NCI-H1930 (cell line): Measurements from ENCODE around the gene SHE.

Experiments used
- DNase-seq, 2 experiments: peaks; one replicate each; lab custom pipeline; 2025; lab: John Stamatoyannopoulos, UW

SHE gene

DNA sequence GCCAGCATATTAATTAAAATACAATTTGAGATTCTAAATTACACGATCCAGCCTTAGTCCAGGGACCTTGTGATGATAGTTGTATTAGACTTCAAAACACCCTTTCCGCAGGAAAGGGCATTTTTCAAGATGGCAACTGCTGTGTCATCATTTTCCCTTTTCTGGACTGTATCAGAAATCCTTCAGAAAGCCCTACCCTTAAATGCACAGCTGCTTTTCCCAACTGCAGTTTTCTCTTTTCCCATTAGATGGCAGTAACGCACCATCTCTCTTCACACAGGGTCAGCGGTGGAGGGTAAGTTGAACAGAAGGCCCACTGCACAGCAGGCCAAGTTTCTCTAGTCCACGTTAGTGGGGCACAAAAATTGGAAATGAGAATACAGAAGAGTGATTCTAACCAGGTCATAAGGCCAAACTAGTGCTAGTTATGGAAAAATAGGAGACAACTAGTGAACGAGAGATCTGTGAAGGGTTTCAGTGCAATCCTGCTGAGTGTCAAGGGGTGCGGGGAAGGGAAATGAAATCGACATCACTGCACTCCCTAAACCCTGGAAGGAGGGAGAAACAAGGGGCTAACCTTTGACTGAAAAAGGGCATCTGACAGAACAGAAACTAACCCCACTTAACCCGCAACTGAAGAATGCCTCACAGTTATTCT lies 22.3 kb downstream of the SHE start:
- peak; percentile 60 to 67 for DNase-seq

DNA sequence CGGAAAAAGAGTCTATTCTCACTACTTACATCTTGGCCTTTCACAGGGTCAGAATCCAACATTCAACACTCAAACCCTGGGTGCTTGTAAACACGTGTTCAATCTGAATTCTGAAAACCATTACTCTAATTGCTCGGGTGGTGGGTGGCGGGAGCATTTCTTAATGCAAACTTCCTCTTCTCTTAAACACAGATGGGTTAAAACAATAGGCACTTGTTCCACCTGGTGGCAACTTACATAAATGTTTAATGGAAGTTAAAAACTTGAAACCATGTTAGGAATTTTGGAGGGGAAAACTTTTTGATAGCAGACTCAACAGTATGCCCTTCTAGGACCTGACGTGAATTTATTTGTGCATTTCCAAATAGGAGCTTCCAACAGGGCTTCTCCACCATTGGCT lies 23.6 kb downstream of the SHE start:
- no peak for DNase-seq

- no peak for DNase-seq
These were observed 24.2 kb downstream of the SHE start for GRCh38 chr1:154478013-154478412.

DNA sequence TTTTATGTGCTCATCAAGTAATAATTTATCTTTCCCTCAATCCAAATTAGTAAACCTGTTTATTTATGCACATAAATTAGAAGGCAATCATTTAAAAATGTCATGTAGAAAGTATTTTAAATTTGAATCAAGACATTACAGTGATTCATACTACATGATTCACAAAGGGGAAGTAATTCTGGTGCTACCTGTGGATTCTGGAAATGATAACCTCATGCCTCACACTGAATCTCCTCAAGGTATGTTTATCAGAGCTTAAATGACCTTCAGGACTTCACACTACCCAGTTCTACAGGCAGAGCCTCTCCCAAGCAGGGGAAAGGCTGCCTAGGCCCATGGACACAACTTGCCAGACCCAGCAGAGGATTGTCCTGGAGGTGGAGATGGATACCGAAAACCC lies 25.4 kb downstream of the SHE start:
- DNase-seq, result no peak

DNA sequence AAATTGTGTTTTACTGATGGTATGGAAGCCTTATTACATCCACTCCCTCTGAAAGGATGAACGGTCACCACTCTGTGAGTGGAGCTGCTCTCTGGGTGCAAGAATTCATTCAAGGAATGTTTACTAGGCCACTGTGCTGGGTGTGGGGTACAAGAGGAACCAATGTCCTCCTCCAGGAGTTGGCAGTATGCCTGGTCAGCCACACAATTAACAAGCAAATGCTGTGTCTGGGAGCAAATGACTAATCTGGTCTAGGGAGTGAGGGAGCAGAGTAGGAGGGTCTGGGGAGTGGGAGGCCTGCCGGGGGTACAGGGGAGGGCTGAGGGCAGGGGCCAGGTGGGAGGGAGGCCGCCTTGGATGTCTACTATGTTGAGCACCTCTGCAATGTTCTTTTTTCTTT lies 27.4 kb downstream of the SHE start:
- DNase-seq, result no peak

GRCh38 chr1:154471304-154471703 lies 30.9 kb downstream of the SHE start:
- DNase-seq, result no peak

DNA sequence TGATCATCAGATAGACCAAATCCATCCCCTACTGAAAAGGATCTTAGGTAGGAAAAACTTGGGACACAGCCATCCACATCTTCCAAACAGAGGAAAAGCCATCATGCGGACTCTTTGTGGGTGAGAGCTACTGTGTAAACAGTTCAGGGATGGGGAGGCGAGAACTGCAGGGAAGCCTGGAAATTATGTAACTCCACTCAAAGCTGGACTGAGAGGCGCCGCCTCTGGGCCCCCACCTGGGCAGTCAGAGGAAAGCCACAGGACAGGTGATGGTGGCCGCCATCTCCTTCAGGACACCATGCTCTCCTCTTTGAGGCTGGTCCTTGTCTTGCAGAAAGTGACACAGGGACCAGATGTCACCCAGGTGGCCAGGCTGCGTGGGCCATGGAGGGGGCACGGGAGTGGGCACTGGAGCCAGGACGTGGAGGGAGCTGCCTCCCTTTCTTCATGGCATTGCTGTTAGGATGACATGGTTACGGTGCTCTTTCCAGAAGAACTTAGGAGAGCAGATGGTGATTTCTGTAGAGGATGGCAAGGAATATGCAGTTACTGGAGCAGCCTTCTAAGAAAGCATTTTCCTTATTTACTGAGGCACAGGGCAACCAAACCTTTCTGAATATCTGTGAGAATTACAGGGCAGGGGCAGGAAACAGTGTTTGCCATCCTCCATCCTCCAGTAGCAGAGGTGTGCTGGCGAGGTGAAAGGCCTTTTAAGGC lies 32.2 kb downstream of the SHE start:
- DNase-seq, result no peak

GRCh38 chr1:154468535-154469250 lies 33.5 kb downstream of the SHE start:
- no peak for DNase-seq

- no peak for DNase-seq
These were observed 34.6 kb downstream of the SHE start for GRCh38 chr1:154467434-154468102.

DNA sequence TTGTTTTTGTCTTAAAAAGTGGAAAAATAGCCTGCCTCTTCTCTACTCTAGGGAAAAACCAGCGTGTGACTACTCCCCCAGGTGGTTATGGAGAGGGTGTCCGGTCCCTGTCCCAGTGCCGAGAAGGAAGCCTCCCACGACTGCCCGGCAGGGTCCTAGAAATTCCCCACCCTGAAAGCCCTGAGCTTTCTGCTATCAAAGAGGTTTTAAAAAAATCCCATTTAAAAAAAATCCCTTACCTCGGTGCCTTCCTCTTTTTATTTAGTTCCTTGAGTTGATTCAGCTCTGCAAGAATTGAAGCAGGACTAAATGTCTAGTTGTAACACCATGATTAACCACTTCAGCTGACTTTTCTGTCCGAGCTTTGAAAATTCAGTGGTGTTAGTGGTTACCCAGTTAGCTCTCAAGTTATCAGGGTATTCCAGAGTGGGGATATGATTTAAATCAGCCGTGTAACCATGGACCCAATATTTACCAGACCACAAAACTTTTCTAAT lies 35.2 kb downstream of the SHE start:
- DNase-seq, result no peak

DNA sequence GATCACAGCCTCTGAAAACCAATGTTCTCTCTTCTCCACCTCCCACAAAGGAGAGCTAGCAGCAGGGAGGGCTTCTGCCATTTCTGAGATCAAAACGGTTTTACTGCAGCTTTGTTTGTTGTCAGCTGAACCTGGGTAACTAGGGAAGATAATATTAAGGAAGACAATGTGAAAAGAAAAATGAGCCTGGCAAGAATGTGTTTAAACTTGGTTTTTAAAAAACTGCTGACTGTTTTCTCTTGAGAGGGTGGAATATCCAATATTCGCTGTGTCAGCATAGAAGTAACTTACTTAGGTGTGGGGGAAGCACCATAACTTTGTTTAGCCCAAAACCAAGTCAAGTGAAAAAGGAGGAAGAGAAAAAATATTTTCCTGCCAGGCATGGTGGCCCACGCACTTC lies 36.0 kb downstream of the SHE start:
- no peak for DNase-seq

DNA sequence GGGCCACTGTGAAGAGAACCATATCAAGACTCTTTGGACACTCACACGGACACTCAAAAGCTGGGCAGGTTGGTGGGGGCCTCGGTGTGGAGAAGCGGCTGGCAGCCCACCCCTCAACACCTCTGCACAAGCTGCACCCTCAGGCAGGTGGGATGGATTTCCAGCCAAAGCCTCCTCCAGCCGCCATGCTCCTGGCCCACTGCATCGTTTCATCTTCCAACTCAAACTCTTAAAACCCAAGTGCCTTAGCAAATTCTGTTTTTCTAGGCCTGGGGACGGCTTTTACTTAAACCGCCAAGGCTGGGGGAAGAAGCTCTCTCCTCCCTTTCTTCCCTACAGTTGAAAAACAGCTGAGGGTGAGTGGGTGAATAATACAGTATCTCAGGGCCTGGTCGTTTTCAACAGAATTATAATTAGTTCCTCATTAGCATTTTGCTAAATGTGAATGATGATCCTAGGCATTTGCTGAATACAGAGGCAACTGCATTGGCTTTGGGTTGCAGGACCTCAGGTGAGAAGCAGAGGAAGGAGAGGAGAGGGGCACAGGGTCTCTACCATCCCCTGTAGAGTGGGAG lies 36.5 kb downstream of the SHE start:
- DNase-seq, result no peak

- no peak for DNase-seq
These were observed 38.7 kb downstream of the SHE start for GRCh38 chr1:154463512-154463990.

DNA sequence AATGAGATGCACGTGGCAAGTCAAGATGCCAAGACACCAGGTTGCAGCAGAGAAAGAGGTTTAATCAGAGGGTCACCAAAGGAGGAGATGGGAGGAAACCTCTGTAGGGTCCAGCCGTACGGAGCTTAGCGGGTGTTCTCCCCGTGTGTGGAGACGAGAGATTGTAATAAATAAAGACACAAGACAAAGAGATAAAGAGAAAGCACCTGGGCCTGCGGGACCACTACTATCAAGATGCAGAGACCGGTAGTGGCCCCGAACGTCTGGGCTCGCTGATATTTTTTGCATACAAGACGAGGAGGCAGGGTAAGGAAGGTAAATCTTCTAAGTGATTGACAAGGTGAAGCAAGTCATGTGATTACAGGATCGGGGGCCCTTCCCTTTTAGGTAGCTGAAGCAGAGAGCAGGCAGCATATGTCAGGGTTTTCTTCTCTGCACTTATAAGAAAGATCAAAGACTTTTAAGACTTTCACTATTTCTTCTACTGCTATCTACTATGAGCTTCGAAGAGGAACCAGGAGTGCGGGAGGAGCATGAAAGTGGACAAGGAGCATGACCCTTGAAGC lies 41.4 kb downstream of the SHE start:
- no peak for DNase-seq

DNA sequence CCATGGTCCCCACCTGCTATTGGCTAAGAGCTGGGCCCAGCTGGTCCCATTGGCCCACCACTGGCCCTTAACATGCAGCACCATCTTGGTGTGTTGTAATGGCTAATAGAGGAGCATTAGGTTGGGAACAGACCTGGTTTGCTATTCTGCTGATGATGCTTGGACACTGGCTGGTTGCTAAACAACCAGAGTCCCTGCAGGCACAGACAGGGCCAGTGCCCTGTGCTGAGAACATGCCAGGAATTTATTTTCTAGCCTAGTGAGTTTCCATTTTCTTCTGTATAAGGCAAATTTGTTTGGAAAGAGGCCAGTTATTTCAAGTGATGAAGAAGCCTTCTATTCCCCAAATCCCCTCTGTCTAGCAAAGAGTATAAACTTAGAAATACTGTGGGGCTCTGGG lies 43.1 kb downstream of the SHE start:
- no peak for DNase-seq

DNA sequence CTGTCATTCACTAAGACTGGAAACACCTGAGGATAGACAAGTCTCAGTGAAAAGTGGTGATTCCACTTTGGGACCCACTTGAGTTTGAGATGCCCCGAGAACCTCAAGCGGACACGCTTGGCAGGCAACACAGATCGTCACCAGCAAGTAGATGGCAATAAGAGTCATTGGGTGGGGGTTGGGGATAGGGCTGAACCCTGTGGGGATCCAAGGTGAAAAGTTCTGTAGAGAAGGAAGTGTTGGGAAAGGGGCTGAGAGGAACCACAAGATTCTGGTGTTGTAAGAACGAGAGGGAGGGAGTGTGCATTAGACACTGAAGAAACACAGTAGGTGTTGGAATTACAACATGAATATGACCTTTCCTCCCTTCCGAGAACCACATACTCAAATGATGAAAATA lies 45.6 kb downstream of the SHE start:
- DNase-seq, result no peak

- peak in 1 of 2 experiments; percentile 13 for DNase-seq
These were observed 47.7 kb downstream of the SHE start for GRCh38 chr1:154454386-154455120.

- no peak for DNase-seq
These were observed 48.4 kb downstream of the SHE start for GRCh38 chr1:154453574-154454352.

GRCh38 chr1:154453161-154453560 lies 49.1 kb downstream of the SHE start:
- no peak for DNase-seq

DNA sequence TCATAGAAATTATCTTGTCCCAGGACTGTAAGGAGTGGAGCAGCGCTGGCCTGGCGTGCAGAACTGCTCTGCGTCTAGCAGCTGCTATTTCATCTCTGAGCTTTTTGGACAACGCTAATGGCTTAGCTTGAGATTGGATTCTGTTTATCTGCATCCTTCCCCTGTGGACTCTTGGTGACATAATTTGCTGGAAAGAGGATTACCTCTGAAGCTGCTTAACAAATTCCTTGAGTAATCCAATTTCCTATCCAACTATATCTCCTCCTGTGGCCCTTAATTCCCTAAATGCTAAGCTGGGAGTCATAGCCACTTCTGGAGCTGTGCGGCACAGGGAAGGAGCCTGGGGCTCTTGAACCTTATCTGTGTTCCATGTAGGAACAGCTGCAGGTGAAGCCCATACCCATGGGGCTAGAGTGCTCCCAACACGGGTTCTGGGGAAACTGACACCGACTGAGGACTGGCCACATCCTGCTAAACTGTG lies 53.8 kb downstream of the SHE start:
- DNase-seq, result no peak
